Measurements from ENCODE around the gene FRMPD3.

FRMPD3 gene

GRCh38 chrX:107447642-107448041 is 1.8 kb upstream of the FRMPD3 start:
- TF ChIP-seq SIN3A (IDR thresholded peaks at IDR 0.05; ENCODE audit: borderline replicate concordance, insufficient read depth, low read length): no peak
- TF ChIP-seq TAF1 (IDR thresholded peaks at IDR 0.05; ENCODE audit: borderline replicate concordance, insufficient read depth, low read length): no peak
- TF ChIP-seq FOXP2 (optimal IDR thresholded peaks at IDR 0.05; ENCODE audit: borderline replicate concordance, extremely low read depth, extremely low read length, insufficient read depth): no peak
- no peak for TF ChIP-seq POLR2AphosphoS5 (IDR thresholded peaks at IDR 0.05; ENCODE audit: low read depth, low read length)
- TF ChIP-seq REST (IDR thresholded peaks at IDR 0.05; ENCODE audit: insufficient read depth in 1 of 2, low read depth in 2 of 2, low read length in 2 of 2): no peak

- no peak for TF ChIP-seq TAF1 (IDR thresholded peaks at IDR 0.05; ENCODE audit: borderline replicate concordance, insufficient read depth, low read length)
- TF ChIP-seq SIN3A (IDR thresholded peaks at IDR 0.05; ENCODE audit: borderline replicate concordance, insufficient read depth, low read length): no peak
- no peak for TF ChIP-seq FOXP2 (optimal IDR thresholded peaks at IDR 0.05; ENCODE audit: borderline replicate concordance, extremely low read depth, extremely low read length, insufficient read depth)
Measured at GRCh38 chrX:107448625-107448997, 841 bp upstream of the FRMPD3 start.

- TF ChIP-seq FOXP2 (optimal IDR thresholded peaks at IDR 0.05; ENCODE audit: borderline replicate concordance, extremely low read depth, extremely low read length, insufficient read depth) (no peak), REST (IDR thresholded peaks at IDR 0.05; ENCODE audit: insufficient read depth in 1 of 2, low read depth in 2 of 2, low read length in 2 of 2) (no peak), POLR2AphosphoS5 (IDR thresholded peaks at IDR 0.05; ENCODE audit: low read depth, low read length) (no peak), SIN3A (IDR thresholded peaks at IDR 0.05; ENCODE audit: borderline replicate concordance, insufficient read depth, low read length) (no peak), TAF1 (IDR thresholded peaks at IDR 0.05; ENCODE audit: borderline replicate concordance, insufficient read depth, low read length) (no peak)
Measured at GRCh38 chrX:107450823-107451509, 1.5 kb downstream of the FRMPD3 start.

- no peak for TF ChIP-seq FOXP2 (optimal IDR thresholded peaks at IDR 0.05; ENCODE audit: borderline replicate concordance, extremely low read depth, extremely low read length, insufficient read depth)
- TF ChIP-seq REST (IDR thresholded peaks at IDR 0.05; ENCODE audit: insufficient read depth in 1 of 2, low read depth in 2 of 2, low read length in 2 of 2): no peak
Measured at GRCh38 chrX:107451731-107452130, 2.3 kb downstream of the FRMPD3 start.

- no peak for TF ChIP-seq REST (IDR thresholded peaks at IDR 0.05; ENCODE audit: insufficient read depth in 1 of 2, low read depth in 2 of 2, low read length in 2 of 2)
- no peak for TF ChIP-seq POLR2AphosphoS5 (IDR thresholded peaks at IDR 0.05; ENCODE audit: low read depth, low read length)
- TF ChIP-seq FOXP2 (optimal IDR thresholded peaks at IDR 0.05; ENCODE audit: borderline replicate concordance, extremely low read depth, extremely low read length, insufficient read depth): no peak
- TF ChIP-seq SIN3A (IDR thresholded peaks at IDR 0.05; ENCODE audit: borderline replicate concordance, insufficient read depth, low read length): no peak
- no peak for TF ChIP-seq TAF1 (IDR thresholded peaks at IDR 0.05; ENCODE audit: borderline replicate concordance, insufficient read depth, low read length)
Measured at GRCh38 chrX:107452581-107452980, 3.1 kb downstream of the FRMPD3 start.
